ENCODE results near the gene TSPAN7.

- no peak for TF ChIP-seq REST (IDR thresholded peaks at IDR 0.05; ENCODE audit: insufficient replicate concordance, low read depth)
- TF ChIP-seq CTCF (IDR thresholded peaks at IDR 0.05; ENCODE audit: insufficient read depth, low read length): no peak
These were observed 16.4 kb downstream of the TSPAN7 start for GRCh38 chrX:38577738-38578137.
